BLaER1 (cell line): ENCODE results near the gene MYZAP.
"Not testable (repeated sequence)": the region's sequence is repeated elsewhere in the genome, so short reads cannot be mapped to it uniquely, and the experiment has no call there.

ENCODE experiments used
- H3K27ac ChIP-seq: shearing (Covaris generic); formaldehyde crosslinking; 2 replicates; pipeline ENCODE4 v1.8.1; 2022
- H3K27me3 ChIP-seq: shearing (Covaris generic); formaldehyde crosslinking; 2 replicates; pipeline ENCODE4 v1.8.1; 2022
- H3K36me3 ChIP-seq: shearing (Covaris generic); formaldehyde crosslinking; 2 replicates; pipeline ENCODE4 v1.8.1; 2022
- H3K4me1 ChIP-seq: shearing (Covaris generic); formaldehyde crosslinking; 2 replicates; pipeline ENCODE4 v1.8.1; 2022
- H3K4me2 ChIP-seq: shearing (Covaris generic); formaldehyde crosslinking; 2 replicates; pipeline ENCODE4 v1.8.1; 2022
- H3K4me3 ChIP-seq: shearing (Covaris generic); formaldehyde crosslinking; 2 replicates; pipeline ENCODE4 v1.8.1; 2022
- H3K9ac ChIP-seq: shearing (Covaris generic); formaldehyde crosslinking; 2 replicates; pipeline ENCODE4 v1.8.1; 2022
- H3K9me3 ChIP-seq: shearing (Covaris generic); formaldehyde crosslinking; 2 replicates; pipeline ENCODE4 v1.8.1; 2022
- H4K20me1 ChIP-seq: shearing (Covaris generic); formaldehyde crosslinking; 2 replicates; pipeline ENCODE4 v1.8.1; 2022
- Cebpa-rat ChIP-seq: shearing (Covaris generic); IDR thresholded peaks from 2 replicates; pipeline ENCODE4 v1.8.1; 2022

Gene MYZAP

GRCh38 chr15:57614241-57614640 lies 22.5 kb downstream of the MYZAP start:
- no peaks in the 10 kb centered on the region for H3K9me3 ChIP-seq
- H3K27ac ChIP-seq, result no peak overlapping the region
- H3K4me1 ChIP-seq, result no peaks in the 10 kb centered on the region
- H3K9ac ChIP-seq, result no peak overlapping the region
- no peak overlapping the region for H3K4me2 ChIP-seq
- no peak overlapping the region for H3K4me3 ChIP-seq
- no peak for TF ChIP-seq Cebpa-rat
- H4K20me1 ChIP-seq, result no peaks in the 10 kb centered on the region
- no peaks in the 10 kb centered on the region for H3K36me3 ChIP-seq
- no peaks in the 10 kb centered on the region for H3K27me3 ChIP-seq

GRCh38 chr15:57615951-57616496 lies 24.3 kb downstream of the MYZAP start:
- H3K27me3 ChIP-seq, H3K4me1 ChIP-seq, H3K9me3 ChIP-seq, H4K20me1 ChIP-seq, H3K27ac ChIP-seq, H3K4me2 ChIP-seq, H3K9ac ChIP-seq, H3K4me3 ChIP-seq, H3K36me3 ChIP-seq: not testable (repeated sequence)

GRCh38 chr15:57618325-57618724 lies 26.6 kb downstream of the MYZAP start:
- no peaks in the 10 kb centered on the region for H3K27me3 ChIP-seq
- H3K27ac ChIP-seq, result no peak overlapping the region
- H3K4me3 ChIP-seq, result no peak overlapping the region
- no peaks in the 10 kb centered on the region for H3K4me1 ChIP-seq
- H3K9ac ChIP-seq, result no peak overlapping the region
- no peaks in the 10 kb centered on the region for H3K36me3 ChIP-seq
- no peaks in the 10 kb centered on the region for H4K20me1 ChIP-seq
- H3K9me3 ChIP-seq, result no peaks in the 10 kb centered on the region
- H3K4me2 ChIP-seq, result no peak overlapping the region
- no peak for TF ChIP-seq Cebpa-rat

- no peak for TF ChIP-seq Cebpa-rat
- H3K36me3 ChIP-seq, result no peaks in the 10 kb centered on the region
- no peak overlapping the region for H3K4me2 ChIP-seq
- H3K27ac ChIP-seq, result no peak overlapping the region
- no peaks in the 10 kb centered on the region for H3K4me1 ChIP-seq
- no peaks in the 10 kb centered on the region for H3K9me3 ChIP-seq
- no peak overlapping the region for H3K9ac ChIP-seq
- H3K4me3 ChIP-seq, result no peak overlapping the region
- no peaks in the 10 kb centered on the region for H3K27me3 ChIP-seq
- no peaks in the 10 kb centered on the region for H4K20me1 ChIP-seq
Observed at GRCh38 chr15:57619746-57620145, 28.0 kb downstream of the MYZAP start.

- Histone ChIP-seq H3K27ac (no peak overlapping the region), H3K4me1 (no peaks in the 10 kb centered on the region), H3K36me3 (no peaks in the 10 kb centered on the region), H3K4me3 (no peak overlapping the region), H3K9me3 (no peaks in the 10 kb centered on the region), H3K4me2 (no peak overlapping the region), H4K20me1 (no peaks in the 10 kb centered on the region), H3K27me3 (no peaks in the 10 kb centered on the region), H3K9ac (no peak overlapping the region)
- no peak for TF ChIP-seq Cebpa-rat
Observed at GRCh38 chr15:57624730-57625129, 33.0 kb downstream of the MYZAP start.

- H3K4me2 ChIP-seq, result no peak overlapping the region
- no peak overlapping the region for H3K27ac ChIP-seq
- TF ChIP-seq Cebpa-rat, result no peak
- no peak overlapping the region for H3K4me3 ChIP-seq
- no peaks in the 10 kb centered on the region for H3K36me3 ChIP-seq
- no peaks in the 10 kb centered on the region for H4K20me1 ChIP-seq
- H3K27me3 ChIP-seq, result no peaks in the 10 kb centered on the region
- H3K9me3 ChIP-seq, result no peaks in the 10 kb centered on the region
- no peaks in the 10 kb centered on the region for H3K4me1 ChIP-seq
- no peak overlapping the region for H3K9ac ChIP-seq
Observed at GRCh38 chr15:57625703-57626448, 34.2 kb downstream of the MYZAP start.

GRCh38 chr15:57626713-57627440 lies 35.2 kb downstream of the MYZAP start:
- Histone ChIP-seq H3K4me3 (no peak overlapping the region), H3K36me3 (no peaks in the 10 kb centered on the region), H3K9ac (no peak overlapping the region), H3K27ac (no peak overlapping the region), H3K27me3 (no peaks in the 10 kb centered on the region), H3K9me3 (no peaks in the 10 kb centered on the region), H3K4me1 (no peaks in the 10 kb centered on the region), H4K20me1 (no peaks in the 10 kb centered on the region), H3K4me2 (no peak overlapping the region)
- no peak for TF ChIP-seq Cebpa-rat

GRCh38 chr15:57631386-57632110 lies 39.8 kb downstream of the MYZAP start:
- Histone ChIP-seq H3K4me1 (no peaks in the 10 kb centered on the region), H3K9me3 (no peaks in the 10 kb centered on the region), H3K36me3 (no peaks in the 10 kb centered on the region), H3K27ac (no peak overlapping the region), H4K20me1 (no peaks in the 10 kb centered on the region), H3K27me3 (no peaks in the 10 kb centered on the region), H3K9ac (no peak overlapping the region), H3K4me2 (no peak overlapping the region), H3K4me3 (no peak overlapping the region)
- no peak for TF ChIP-seq Cebpa-rat

- H4K20me1 ChIP-seq, result no peaks in the 10 kb centered on the region
- H3K36me3 ChIP-seq, result no peaks in the 10 kb centered on the region
- no peak for TF ChIP-seq Cebpa-rat
- no peak overlapping the region for H3K4me2 ChIP-seq
- no peaks in the 10 kb centered on the region for H3K27me3 ChIP-seq
- no peak overlapping the region for H3K9ac ChIP-seq
- H3K4me1 ChIP-seq, result no peaks in the 10 kb centered on the region
- H3K27ac ChIP-seq, result no peak overlapping the region
- no peaks in the 10 kb centered on the region for H3K9me3 ChIP-seq
- no peak overlapping the region for H3K4me3 ChIP-seq
Observed at GRCh38 chr15:57634290-57634689, 42.6 kb downstream of the MYZAP start.
